Lung (tissue), 12 donors: Measurements from ENCODE around the gene ANKS1B. TPM values are rescaled to one million over a fixed set of nuclear protein-coding genes. Genes with fewer than 3 reads are reported as not detected.

Experiments
- ATAC-seq: fragments of 200-7000 bp; cut with Tn5 transposase; one replicate; pipeline ENCODE4 v1.9.1; 2020; ENCODE audit warnings: moderate number of reproducible peaks; ENCODE audit not compliant: insufficient read depth, low FRiP score
- DNase-seq, 3 donors: peaks; one replicate each; pipeline ENCODE4 v3.0.0-alpha.2; 2013 to 2017
- H3K27ac ChIP-seq, 2 donors: one replicate each; pipeline ENCODE4 v1.5.1; 2013; ENCODE audit warnings: mild to moderate bottlenecking in 2 of 2, moderate library complexity in 2 of 2, control low read depth in 1 of 2, inconsistent platforms in 1 of 2, low read depth in 1 of 2, low read length in 1 of 2
- H3K27me3 ChIP-seq, 3 donors: one replicate each; pipeline ENCODE4 v1.5.1; 2013; ENCODE audit warnings: low read length in 2 of 3; ENCODE audit not compliant: control insufficient read depth in 3 of 3, insufficient read depth in 3 of 3
- H3K36me3 ChIP-seq, 4 donors: one replicate each; pipeline ENCODE4 v1.5.1; 2013; ENCODE audit warnings: low read length in 4 of 4, mild to moderate bottlenecking in 1 of 4, moderate library complexity in 1 of 4; ENCODE audit not compliant: control insufficient read depth in 4 of 4, insufficient read depth in 4 of 4
- H3K4me1 ChIP-seq, 5 donors: one replicate each; pipeline ENCODE4 v1.5.1; 2013; ENCODE audit warnings: low read length in 5 of 5, mild to moderate bottlenecking in 2 of 5, moderate library complexity in 1 of 5; ENCODE audit not compliant: control insufficient read depth in 5 of 5, insufficient read depth in 5 of 5
- H3K4me3 ChIP-seq: one replicate; pipeline ENCODE4 v1.5.1; 2013; ENCODE audit warnings: mild to moderate bottlenecking, control low read depth, moderate library complexity
- H3K9ac ChIP-seq, 2 donors: one replicate each; pipeline ENCODE4 v1.5.1; 2013; ENCODE audit warnings: low read length in 2 of 2, control low read depth in 1 of 2; ENCODE audit not compliant: insufficient read depth in 1 of 2
- H3K9me3 ChIP-seq, 4 donors: one replicate each; pipeline ENCODE4 v1.5.1; 2013; ENCODE audit warnings: low read length in 3 of 4, mild to moderate bottlenecking in 1 of 4, moderate library complexity in 1 of 4; ENCODE audit not compliant: control insufficient read depth in 4 of 4, insufficient read depth in 3 of 4
- CTCF ChIP-seq: IDR thresholded peaks from 2 replicates; pipeline ENCODE4 v1.5.1; 2012; ENCODE audit warnings: mild to moderate bottlenecking; ENCODE audit errors: control extremely low read depth, extremely low read depth
- WGBS, 2 donors: extraction: QIAGEN DNeasy Blood & Tissue Kit; methylation state at CpG; one replicate each; pipeline ENCODE4 v1.1.7; 2013; 5-methylcytosine and 5-hydroxymethylcytosine counted together
- polyA plus RNA-seq, 2 donors: library from polyadenylated mRNA; stranded (reverse); fragments of 200-250 nt; gene quantifications; one replicate each; pipeline ENCODE4 v1.2.1, GENCODE V29; 2013
- total RNA-seq, 2 donors: library from RNA; depleted of rRNA in 1 of 2; stranded (reverse); fragments of >200 nt in 1 of 2; gene quantifications; one replicate each; pipeline ENCODE4 v1.2.1, GENCODE V29; 2014 to 2021
- donor health status: control.
- donor health status: control.
- donor health status: Bipolar disorder and iron deficiency.
- donor health status: healthy.
- donor health status: DM: yes; HTN: yes; CAD: no.

Gene ANKS1B
- total and polyA plus RNA-seq, 4 donors = 0.32 to 10.3 (median 3.7) TPM

GRCh38 chr12:98955284-98955683 is 1029.5 kb downstream of the ANKS1B start:
- TF ChIP-seq CTCF = no peak
- H3K4me3 ChIP-seq = no peak overlapping the region
- no peak for ATAC-seq
- H3K4me1 ChIP-seq = no peaks in the 10 kb centered on the region
- H3K36me3 ChIP-seq = no peaks in the 10 kb centered on the region
- no peak for DNase-seq
- no peak overlapping the region for H3K9ac ChIP-seq
- peaks cover 0 to 8% (median under 1%) of the 10 kb centered on the region in 4 donors for H3K9me3 ChIP-seq
- 52 to 59% methylated on average over 4 of the region's 4 CpGs for WGBS, 2 donors
- H3K27me3 ChIP-seq = no peaks in the 10 kb centered on the region
- H3K27ac ChIP-seq = no peak overlapping the region

- H3K27me3 ChIP-seq = no peaks in the 10 kb centered on the region
- no peak for TF ChIP-seq CTCF
- DNase-seq (no peak), ATAC-seq (no peak)
- no peak overlapping the region for H3K4me3 ChIP-seq
- no peaks in the 10 kb centered on the region for H3K4me1 ChIP-seq
- 78 to 80% methylated on average over 1 of the region's 1 CpG for WGBS, 2 donors
- H3K9me3 ChIP-seq = peaks cover 0 to 2% (median 0%) of the 10 kb centered on the region in 4 donors
- no peaks in the 10 kb centered on the region for H3K36me3 ChIP-seq
- H3K27ac ChIP-seq = no peak overlapping the region
- H3K9ac ChIP-seq = no peak overlapping the region
These were observed 1030.2 kb downstream of the ANKS1B start for GRCh38 chr12:98954506-98954905.

- no peak for TF ChIP-seq CTCF
- DNase-seq = no peak
- Histone ChIP-seq H3K9ac (no peak overlapping the region), H3K36me3 (no peaks in the 10 kb centered on the region), H3K27me3 (no peaks in the 10 kb centered on the region), H3K9me3 (no peaks in the 10 kb centered on the region), H3K27ac (no peak overlapping the region), H3K4me1 (no peaks in the 10 kb centered on the region), H3K4me3 (no peak overlapping the region)
- 87 to 91% methylated on average over 7 of the region's 7 CpGs for WGBS, 2 donors
- ATAC-seq = no peak
These were observed 1033.3 kb downstream of the ANKS1B start for GRCh38 chr12:98951406-98951805.

DNA sequence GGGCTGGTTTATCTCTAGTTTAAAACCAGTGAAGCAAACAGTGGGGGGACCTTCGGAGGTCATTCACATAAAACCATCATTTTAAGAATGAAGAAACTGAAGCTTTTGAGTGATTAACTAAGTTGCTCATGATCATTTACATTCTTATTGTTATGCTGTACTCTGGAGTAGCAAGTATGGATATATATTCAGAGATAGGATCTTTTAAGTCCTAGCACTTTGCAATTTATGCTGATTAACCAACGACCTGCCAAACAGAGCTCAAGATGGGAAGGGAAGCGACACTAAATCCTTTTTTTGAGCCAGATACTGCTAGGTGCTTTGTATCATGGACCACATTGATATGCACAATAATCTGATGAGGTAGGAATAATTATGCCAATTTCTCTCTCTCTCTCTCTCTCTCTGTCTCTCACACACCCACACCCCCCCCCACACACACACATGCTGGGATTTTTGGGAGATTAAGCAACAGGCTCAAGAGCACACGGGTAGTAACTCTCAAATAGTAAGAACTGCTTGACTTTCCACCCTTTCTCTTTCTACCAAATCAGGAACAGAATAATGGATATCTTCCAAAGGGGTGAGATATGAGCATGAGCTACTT is 1036.3 kb downstream of the ANKS1B start:
- no peaks in the 10 kb centered on the region for H3K27me3 ChIP-seq
- 57 to 67% methylated on average over 4 of the region's 4 CpGs for WGBS, 2 donors
- no peak for TF ChIP-seq CTCF
- DNase-seq = no peak
- no peak overlapping the region for H3K4me3 ChIP-seq
- H3K36me3 ChIP-seq = no peaks in the 10 kb centered on the region
- no peak for ATAC-seq
- no peak overlapping the region for H3K9ac ChIP-seq
- H3K27ac ChIP-seq = no peak overlapping the region
- no peaks in the 10 kb centered on the region for H3K9me3 ChIP-seq
- H3K4me1 ChIP-seq = no peaks in the 10 kb centered on the region
